GM18870 (cell line): ENCODE results near the gene L3HYPDH.
A peak's percentile ranks its signal among the peaks of the same experiment; 100 is the strongest.
"Not testable (repeated sequence)": the region's sequence is repeated elsewhere in the genome, so short reads cannot be mapped to it uniquely, and the experiment has no call there.

Source experiments
- ATAC-seq: cut with Tn5 transposase; IDR thresholded peaks from one replicate; pipeline ENCODE4 v1.9.1; 2021; ENCODE audit warnings: moderate library complexity; ENCODE audit not compliant: unreplicated experiment

The L3HYPDH gene

DNA sequence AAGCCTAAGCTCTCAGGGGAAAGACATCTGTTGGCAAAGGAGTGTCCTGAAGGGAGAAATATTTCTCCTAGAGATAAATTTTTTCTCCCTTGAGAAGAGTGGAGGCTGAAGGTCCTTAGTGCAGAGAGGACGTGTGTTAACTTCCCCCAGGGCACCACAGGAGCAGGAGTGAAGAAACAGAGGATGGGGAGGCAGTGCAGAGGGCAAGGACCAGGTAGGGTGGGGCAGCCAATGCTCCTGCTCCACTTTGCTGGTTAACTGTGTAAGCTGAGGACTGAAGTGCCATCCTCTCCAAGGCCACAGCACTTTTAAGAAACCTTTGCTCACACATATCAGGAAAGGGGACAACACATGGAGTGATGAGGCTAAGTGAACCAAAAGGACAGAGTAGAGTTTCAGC is 4.0 kb downstream of the L3HYPDH start:
- no peak for ATAC-seq

GRCh38 chr14:59478540-59478939 is 5.7 kb downstream of the L3HYPDH start:
- ATAC-seq = no peak

DNA sequence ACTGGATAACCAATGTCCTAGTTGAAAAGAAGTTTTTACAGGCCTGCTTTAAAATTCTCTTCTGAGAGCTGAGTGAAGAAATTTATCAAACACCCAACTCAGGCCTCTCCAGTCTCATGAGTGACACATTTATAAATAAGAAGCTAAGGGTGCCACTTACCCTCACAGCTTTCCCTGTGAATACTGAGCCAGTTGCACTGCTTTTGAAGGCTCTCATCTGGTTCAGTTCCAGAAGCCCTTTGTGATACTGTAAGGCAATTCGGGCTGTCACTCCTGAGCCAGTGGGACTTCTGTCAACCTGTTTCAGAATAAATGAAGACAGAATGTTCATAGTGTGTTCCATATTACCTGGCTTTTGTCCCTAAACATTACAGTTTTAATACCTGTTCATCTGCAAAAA is 8.5 kb downstream of the L3HYPDH start:
- ATAC-seq = no peak

DNA sequence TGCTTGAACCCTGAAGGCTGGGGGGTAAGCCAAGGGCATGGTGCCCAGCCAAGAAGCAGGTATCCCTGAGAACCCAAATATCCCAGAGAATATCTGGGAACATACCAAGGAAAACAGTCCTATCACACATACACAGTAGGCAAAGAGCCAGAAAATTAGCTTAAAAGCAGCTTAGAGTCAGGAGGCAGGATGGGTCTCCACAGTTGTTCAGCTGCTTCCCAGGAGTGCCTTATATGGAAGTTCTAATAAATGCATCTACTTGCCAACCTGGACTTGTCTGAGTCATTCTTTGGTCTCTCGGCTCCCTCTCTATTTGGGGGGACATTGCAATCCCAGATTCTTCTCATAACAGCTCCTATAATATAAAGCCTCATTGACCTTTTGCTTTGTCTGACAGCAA is 10.0 kb downstream of the L3HYPDH start:
- ATAC-seq = no peak

GRCh38 chr14:59465316-59466135 is 18.7 kb downstream of the L3HYPDH start, which contains the start of gene GPR135:
TSS of gene GPR135 (minus strand) at chr14:59465380. CDS start at chr14:59465226, 154 bp downstream.
- ATAC-seq = no peak

DNA sequence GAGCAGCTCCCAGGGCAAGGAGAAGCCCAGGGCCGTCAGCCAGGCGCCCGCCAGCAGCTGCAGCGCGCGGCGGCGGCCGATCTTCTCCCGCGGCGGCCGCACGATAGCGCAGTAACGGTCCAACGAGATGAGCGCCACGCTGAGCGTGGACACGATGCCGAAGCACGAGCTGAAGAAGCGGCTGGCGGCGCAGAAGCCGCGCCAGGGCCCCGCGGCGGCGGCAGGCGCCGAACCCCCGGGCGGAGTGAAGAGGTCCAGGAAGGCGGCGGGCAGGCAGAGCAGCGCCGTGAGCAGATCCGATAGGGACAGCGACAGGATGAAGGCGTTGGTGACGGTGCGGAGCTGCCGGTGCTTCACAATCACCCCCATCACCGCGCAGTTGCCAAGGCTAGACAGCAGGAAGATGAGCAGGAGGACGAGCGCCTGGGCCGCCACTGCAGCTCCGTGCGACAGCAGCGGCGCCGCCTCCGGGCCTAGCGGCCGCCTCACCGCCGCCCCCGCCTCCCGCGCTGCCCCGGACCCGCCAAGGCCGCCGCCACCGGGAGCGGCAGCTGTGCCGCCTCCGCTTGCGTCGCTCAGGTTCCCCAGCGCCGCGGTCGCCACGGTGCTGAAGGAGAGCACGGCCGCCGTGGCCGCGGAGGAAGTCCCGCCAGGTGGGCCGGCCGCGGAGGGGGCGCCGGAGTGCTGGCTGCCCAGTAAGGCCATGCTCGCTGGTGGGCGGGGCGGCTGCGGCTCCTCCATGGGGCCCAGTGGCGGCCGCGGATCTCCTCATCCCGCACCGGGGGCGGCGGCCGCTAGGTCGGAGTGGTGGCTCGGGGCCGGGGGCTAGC is 19.5 kb downstream of the L3HYPDH start:
- peak; percentile 44 for ATAC-seq

- ATAC-seq = peak; percentile 31
Measured at GRCh38 chr14:59463787-59464485, 20.3 kb downstream of the L3HYPDH start.

GRCh38 chr14:59461891-59462290 is 22.3 kb downstream of the L3HYPDH start:
- ATAC-seq = no peak

DNA sequence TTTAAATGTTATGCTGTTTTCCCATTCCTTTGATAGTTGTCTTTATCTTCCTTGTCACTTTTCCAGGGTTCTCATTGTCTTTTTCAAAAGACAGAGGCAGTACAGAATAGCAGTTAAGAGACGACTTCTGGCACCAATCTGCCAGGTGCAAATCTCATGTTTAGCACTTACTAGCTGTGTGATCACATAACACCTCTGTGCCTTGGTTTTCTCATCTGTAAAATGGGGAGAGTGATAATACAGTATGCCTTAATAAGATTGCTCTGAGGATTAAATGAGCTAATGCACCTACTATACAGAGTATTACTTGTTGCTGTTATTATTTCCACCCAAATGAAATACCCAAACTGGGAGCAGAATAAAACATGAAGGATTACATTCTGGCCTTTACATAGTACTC is 23.8 kb downstream of the L3HYPDH start:
- no peak for ATAC-seq

- no peak for ATAC-seq
Measured at GRCh38 chr14:59458486-59458885, 25.7 kb downstream of the L3HYPDH start.

DNA sequence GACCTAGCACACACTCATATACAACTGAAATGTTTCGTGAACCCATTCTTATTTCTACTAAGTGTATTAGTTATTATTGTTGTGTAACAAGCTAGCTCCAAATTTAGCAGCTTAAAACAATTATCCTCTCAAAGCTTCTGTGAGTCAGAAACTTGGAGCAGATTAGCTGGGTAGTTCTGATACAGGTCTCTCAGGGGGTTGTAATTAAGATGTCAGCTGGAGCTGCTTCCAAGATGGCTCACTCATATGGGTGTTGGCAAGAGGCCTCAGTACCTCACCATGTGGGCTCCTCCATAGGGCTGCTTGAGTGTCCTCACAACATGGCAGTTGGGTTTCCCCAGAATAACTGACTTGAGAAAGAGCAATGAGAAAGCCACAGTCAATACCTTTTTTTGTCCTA is 28.8 kb downstream of the L3HYPDH start:
- ATAC-seq = no peak

- no peak for ATAC-seq
Measured at GRCh38 chr14:59454139-59454538, 30.1 kb downstream of the L3HYPDH start.

- no peak for ATAC-seq
Measured at GRCh38 chr14:59451849-59452248, 32.4 kb downstream of the L3HYPDH start.

GRCh38 chr14:59450716-59451115 is 33.5 kb downstream of the L3HYPDH start:
- no peak for ATAC-seq

GRCh38 chr14:59448673-59449072 is 35.5 kb downstream of the L3HYPDH start:
- ATAC-seq = not testable (repeated sequence)

- no peak for ATAC-seq
Measured at GRCh38 chr14:59439256-59439965, 44.8 kb downstream of the L3HYPDH start.

- no peak for ATAC-seq
Measured at GRCh38 chr14:59438195-59438647, 46.0 kb downstream of the L3HYPDH start.

DNA sequence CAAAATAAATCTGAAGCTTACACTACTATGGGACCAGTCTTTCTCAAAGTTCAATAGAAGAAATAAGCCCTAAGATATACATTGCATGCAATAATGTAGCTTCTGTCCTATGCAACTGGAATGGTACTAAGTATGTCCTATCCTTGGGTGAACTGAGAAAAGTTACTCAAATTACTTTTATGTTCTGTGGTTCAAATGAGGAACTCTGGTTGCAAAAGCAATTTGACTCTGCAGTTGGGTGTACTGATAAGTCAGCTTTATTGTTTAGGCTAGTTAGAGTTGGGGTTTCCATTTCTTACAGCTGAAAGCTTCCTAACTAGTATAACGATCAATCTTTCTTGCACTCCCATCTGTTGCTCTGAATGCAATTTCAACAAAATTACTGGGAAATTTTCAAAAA is 48.2 kb downstream of the L3HYPDH start:
- ATAC-seq = no peak

DNA sequence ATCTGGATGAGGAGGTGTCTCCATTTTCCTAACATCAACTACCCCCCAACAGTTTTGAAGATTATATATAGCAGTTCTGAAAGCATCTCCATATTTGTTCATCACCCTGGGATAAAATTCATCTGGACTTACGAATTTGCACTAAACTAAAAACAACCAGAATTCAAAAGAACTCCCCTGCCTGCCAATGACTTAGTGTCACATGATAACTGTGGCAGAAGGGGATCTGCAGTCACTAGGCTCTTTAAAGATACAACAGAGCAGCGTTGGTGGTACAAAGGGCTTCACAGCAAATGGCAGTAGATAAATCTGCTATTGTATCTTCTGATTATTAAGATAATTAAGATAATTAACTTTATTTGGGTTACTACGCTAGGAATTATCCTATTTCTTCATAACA is 49.1 kb downstream of the L3HYPDH start:
- ATAC-seq = no peak

GRCh38 chr14:59429790-59430189 is 54.4 kb downstream of the L3HYPDH start:
- ATAC-seq = no peak

- ATAC-seq = no peak
Measured at GRCh38 chr14:59428581-59429012, 55.6 kb downstream of the L3HYPDH start.
